Esophagus muscularis mucosa (tissue), 3 donors: ENCODE results near the gene DEPP1.

ENCODE experiments used
- EP300 ChIP-seq: sonication (generic); formaldehyde crosslinking; IDR thresholded peaks from one replicate; pipeline ENCODE4 v1.6.1; 2017; ENCODE audit warnings: antibody characterized with exemption
- POLR2AphosphoS5 ChIP-seq, 2 donors: sonication (generic); formaldehyde crosslinking; IDR thresholded peaks; one replicate each; pipeline ENCODE4 v1.6.1; 2017; ENCODE audit warnings: antibody characterized with exemption in 2 of 2

- no peak for TF ChIP-seq POLR2AphosphoS5 (IDR thresholded peaks at IDR 0.05)
- no peak for TF ChIP-seq EP300
Observed at GRCh38 chr10:44927352-44927751, 51.3 kb downstream of the DEPP1 start.
